SK-N-SH treated with all-trans-retinoic acid at 6 μM for 48 hours (cell line): Measurements from ENCODE around the gene SDK1.

Experiments used
- ATAC-seq: fragments of 200-7000 bp; cut with Tn5 transposase; 3 replicates; pipeline ENCODE4 v1.9.1; 2020; ENCODE audit warnings: mild to moderate bottlenecking, moderate library complexity
- ARNTL ChIP-seq: fragments of 450-650 bp; formaldehyde crosslinking; IDR thresholded peaks from 2 replicates; pipeline ENCODE4 v1.5.0; 2020; ENCODE audit warnings: low read depth, mild to moderate bottlenecking, moderate library complexity, borderline replicate concordance
- BACH2 ChIP-seq: fragments of 250-450 bp; sonication (Bioruptor Pico); IDR thresholded peaks from 2 replicates; pipeline ENCODE4 v1.9.0; 2021; ENCODE audit warnings: mild to moderate bottlenecking, borderline replicate concordance
- CSDC2 ChIP-seq: fragments of 250-450 bp; sonication (Bioruptor Pico); IDR thresholded peaks from 2 replicates; pipeline ENCODE4 v1.5.0; 2020; ENCODE audit warnings: mild to moderate bottlenecking, moderate library complexity
- ESRRG ChIP-seq: fragments of 250-450 bp; sonication (Bioruptor Pico); IDR thresholded peaks from 2 replicates; pipeline ENCODE4 v1.6.1; 2021; ENCODE audit warnings: mild to moderate bottlenecking
- GLIS3 ChIP-seq: fragments of 250-450 bp; sonication (Bioruptor Pico); IDR thresholded peaks from 2 replicates; pipeline ENCODE4 v1.5.0; 2020; ENCODE audit warnings: mild to moderate bottlenecking, moderate library complexity
- ISL1 ChIP-seq: fragments of 250-450 bp; sonication (Bioruptor Pico); IDR thresholded peaks from 2 replicates; pipeline ENCODE4 v2.1.2; 2022; ENCODE audit warnings: mild to moderate bottlenecking, moderate library complexity
- OSR1 ChIP-seq: fragments of 250-450 bp; sonication (Bioruptor Pico); IDR thresholded peaks from 2 replicates; pipeline ENCODE4 v1.8.0; 2022; ENCODE audit warnings: moderate library complexity, mild to moderate bottlenecking, inconsistent platforms
- PPARA ChIP-seq: fragments of 250-450 bp; sonication (Bioruptor Pico); IDR thresholded peaks from 2 replicates; pipeline ENCODE4 v1.5.0; 2020; ENCODE audit warnings: mild to moderate bottlenecking, borderline replicate concordance
- RARB ChIP-seq: fragments of 250-450 bp; sonication (Bioruptor Pico); IDR thresholded peaks from 2 replicates; pipeline ENCODE4 v1.8.0; 2021; ENCODE audit warnings: mild to moderate bottlenecking, moderate library complexity
- SNAI2 ChIP-seq: fragments of 250-450 bp; sonication (Bioruptor Pico); IDR thresholded peaks from 2 replicates; pipeline ENCODE4 v1.5.0; 2020; ENCODE audit warnings: mild to moderate bottlenecking, moderate library complexity
- TCF4 ChIP-seq: fragments of 250-450 bp; sonication (Bioruptor Pico); IDR thresholded peaks from 2 replicates; pipeline ENCODE4 v1.8.0; 2021; ENCODE audit warnings: mild to moderate bottlenecking, moderate library complexity, borderline replicate concordance
- TOX ChIP-seq: fragments of 250-450 bp; sonication (Bioruptor Pico); IDR thresholded peaks from 2 replicates; pipeline ENCODE4 v1.8.0; 2021; ENCODE audit warnings: mild to moderate bottlenecking, moderate library complexity, borderline replicate concordance
- ZC3H10 ChIP-seq: fragments of 250-450 bp; sonication (Bioruptor Pico); IDR thresholded peaks from 2 replicates; pipeline ENCODE4 v1.5.1; 2021; ENCODE audit warnings: mild to moderate bottlenecking, moderate library complexity
- ZFP3 ChIP-seq: fragments of 250-450 bp; sonication (Bioruptor Pico); IDR thresholded peaks from 2 replicates; pipeline ENCODE4 v1.5.0; 2020; ENCODE audit warnings: mild to moderate bottlenecking, moderate library complexity
- ZNF565 ChIP-seq: fragments of 450-650 bp; formaldehyde crosslinking; conservative IDR thresholded peaks from 2 replicates; pipeline ENCODE4 v1.5.0; 2020; ENCODE audit warnings: low read depth, mild to moderate bottlenecking, moderate library complexity
- ZNF70 ChIP-seq: fragments of 450-650 bp; formaldehyde crosslinking; IDR thresholded peaks from 2 replicates; pipeline ENCODE4 v1.5.0; 2020; ENCODE audit warnings: mild to moderate bottlenecking, moderate library complexity
- ZNF8 ChIP-seq: fragments of 450-650 bp; formaldehyde crosslinking; IDR thresholded peaks from 2 replicates; pipeline ENCODE4 v1.5.0; 2020; ENCODE audit warnings: mild to moderate bottlenecking, moderate library complexity
- TF ChIP-seq, protein P1 (sequence below): fragments of 250-450 bp; sonication (Bioruptor Pico); IDR thresholded peaks from 2 replicates; pipeline ENCODE4 v1.5.0; 2020; ENCODE audit warnings: mild to moderate bottlenecking, moderate library complexity
- TF ChIP-seq, protein P2 (sequence below): fragments of 250-450 bp; sonication (Bioruptor Pico); IDR thresholded peaks from 2 replicates; pipeline ENCODE4 v1.8.0; 2021; ENCODE audit warnings: low read depth, mild to moderate bottlenecking, moderate library complexity, borderline replicate concordance
- TF ChIP-seq, protein P3 (sequence below): fragments of 250-450 bp; sonication (Bioruptor Pico); IDR thresholded peaks from 2 replicates; pipeline ENCODE4 v1.8.0; 2020; ENCODE audit warnings: mild to moderate bottlenecking, moderate library complexity, borderline replicate concordance
- TF ChIP-seq, protein P4 (sequence below): fragments of 250-450 bp; sonication (Bioruptor Pico); IDR thresholded peaks from 2 replicates; pipeline ENCODE4 v1.5.1; 2021; ENCODE audit warnings: mild to moderate bottlenecking, moderate library complexity
- TF ChIP-seq, protein P5 (sequence below): fragments of 250-450 bp; sonication (Bioruptor Pico); IDR thresholded peaks from 2 replicates; pipeline ENCODE4 v1.5.1; 2020; ENCODE audit warnings: low read depth, mild to moderate bottlenecking, moderate library complexity

The SDK1 gene

DNA sequence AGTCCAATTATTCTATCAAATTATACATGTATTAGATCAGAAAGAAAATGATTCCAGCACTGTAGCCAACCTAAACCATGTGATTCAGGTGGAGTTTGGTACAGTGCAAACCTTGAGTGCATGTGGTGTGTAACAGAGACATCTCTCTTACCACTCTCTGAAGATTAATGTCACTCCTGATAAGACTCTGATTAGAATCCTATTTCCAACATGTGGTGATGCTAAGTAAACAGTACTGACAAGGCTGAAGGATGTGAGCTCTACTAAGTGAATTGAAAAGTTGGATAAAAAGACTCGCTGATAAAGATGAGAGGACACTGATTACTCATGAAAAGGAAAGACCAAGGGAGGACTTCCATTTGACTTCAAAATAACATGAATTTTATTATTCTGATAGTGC is 232.0 kb downstream of the SDK1 start:
- ATAC-seq = no peak
- TF ChIP-seq TOX (CRISPR knock-in tag) (no peak), TCF4 (CRISPR knock-in tag) (peak; percentile 57; the same call in 1 of the 2 replicates), ZFP3 (CRISPR knock-in tag) (no peak), SNAI2 (CRISPR knock-in tag) (no peak), GLIS3 (no peak), ISL1 (CRISPR knock-in tag) (peak; percentile 86), BACH2 (no peak)
- TF ChIP-seq, protein P1, sequence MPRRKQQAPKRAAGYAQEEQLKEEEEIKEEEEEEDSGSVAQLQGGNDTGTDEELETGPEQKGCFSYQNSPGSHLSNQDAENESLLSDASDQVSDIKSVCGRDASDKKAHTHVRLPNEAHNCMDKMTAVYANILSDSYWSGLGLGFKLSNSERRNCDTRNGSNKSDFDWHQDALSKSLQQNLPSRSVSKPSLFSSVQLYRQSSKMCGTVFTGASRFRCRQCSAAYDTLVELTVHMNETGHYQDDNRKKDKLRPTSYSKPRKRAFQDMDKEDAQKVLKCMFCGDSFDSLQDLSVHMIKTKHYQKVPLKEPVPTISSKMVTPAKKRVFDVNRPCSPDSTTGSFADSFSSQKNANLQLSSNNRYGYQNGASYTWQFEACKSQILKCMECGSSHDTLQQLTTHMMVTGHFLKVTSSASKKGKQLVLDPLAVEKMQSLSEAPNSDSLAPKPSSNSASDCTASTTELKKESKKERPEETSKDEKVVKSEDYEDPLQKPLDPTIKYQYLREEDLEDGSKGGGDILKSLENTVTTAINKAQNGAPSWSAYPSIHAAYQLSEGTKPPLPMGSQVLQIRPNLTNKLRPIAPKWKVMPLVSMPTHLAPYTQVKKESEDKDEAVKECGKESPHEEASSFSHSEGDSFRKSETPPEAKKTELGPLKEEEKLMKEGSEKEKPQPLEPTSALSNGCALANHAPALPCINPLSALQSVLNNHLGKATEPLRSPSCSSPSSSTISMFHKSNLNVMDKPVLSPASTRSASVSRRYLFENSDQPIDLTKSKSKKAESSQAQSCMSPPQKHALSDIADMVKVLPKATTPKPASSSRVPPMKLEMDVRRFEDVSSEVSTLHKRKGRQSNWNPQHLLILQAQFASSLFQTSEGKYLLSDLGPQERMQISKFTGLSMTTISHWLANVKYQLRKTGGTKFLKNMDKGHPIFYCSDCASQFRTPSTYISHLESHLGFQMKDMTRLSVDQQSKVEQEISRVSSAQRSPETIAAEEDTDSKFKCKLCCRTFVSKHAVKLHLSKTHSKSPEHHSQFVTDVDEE (CRISPR knock-in tag) = peak; percentile 75; the same call in 1 of the 2 replicates

DNA sequence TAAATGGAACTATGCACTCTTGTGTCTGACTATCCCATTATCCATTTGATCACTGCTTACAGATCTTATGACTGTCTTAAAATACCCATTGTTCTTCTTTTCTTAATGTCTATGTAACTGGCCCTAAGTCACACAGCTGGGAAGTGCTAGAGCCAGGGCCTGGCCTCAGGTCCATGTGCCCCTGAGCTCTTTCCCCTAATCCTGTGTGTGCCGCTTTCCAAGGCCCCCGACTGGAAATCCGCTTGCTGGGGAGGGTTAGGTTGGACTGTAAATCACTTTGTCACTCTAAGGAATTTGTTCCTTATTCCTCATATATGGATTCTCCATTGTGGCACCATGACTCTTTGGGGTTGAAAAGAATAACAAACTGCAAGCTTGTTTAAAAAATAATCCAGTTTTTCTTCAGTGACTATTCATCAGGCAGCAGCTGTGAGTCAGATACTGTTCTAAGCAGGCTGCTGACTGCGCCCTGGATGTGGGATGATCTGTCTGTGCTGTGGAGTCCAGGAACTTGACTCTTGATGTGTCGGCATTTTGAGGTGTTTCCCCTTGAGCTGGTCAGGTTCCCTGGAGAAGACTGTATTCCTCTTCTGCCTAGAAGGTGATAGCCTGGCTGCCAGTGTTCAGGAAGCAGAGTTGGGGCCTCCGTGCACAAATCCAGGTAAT is 236.3 kb downstream of the SDK1 start:
- TF ChIP-seq TCF4 (CRISPR knock-in tag) = no peak
- TF ChIP-seq, all 23 proteins: peak for 0
- no peak for ATAC-seq

DNA sequence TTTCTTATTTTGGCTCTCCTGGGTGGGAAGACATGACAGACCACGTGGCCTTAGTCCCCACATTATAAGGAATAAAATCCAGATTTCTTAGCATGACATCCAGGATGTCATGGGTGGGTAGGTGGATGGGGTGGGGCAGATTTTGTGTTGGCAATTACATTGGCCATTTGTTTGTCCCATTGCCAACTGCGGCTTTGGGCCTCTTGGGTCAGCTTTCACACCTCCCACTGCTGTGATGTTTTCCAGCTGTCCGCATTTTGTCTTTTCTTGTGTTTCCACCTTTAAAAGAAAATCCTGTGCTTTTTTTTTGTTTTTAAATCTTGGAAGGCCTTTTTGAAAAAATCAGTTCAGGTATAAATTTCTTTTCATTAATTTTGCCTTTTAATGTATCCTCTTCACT is 237.0 kb downstream of the SDK1 start:
- TF ChIP-seq PPARA = no peak
- no peak for TF ChIP-seq ZC3H10 (CRISPR knock-in tag)
- TF ChIP-seq GLIS3 = no peak
- no peak for TF ChIP-seq ZNF565 (CRISPR knock-in tag)
- TF ChIP-seq TCF4 (CRISPR knock-in tag) = no peak
- no peak for TF ChIP-seq ARNTL (CRISPR knock-in tag)
- TF ChIP-seq ZNF8 = no peak
- TF ChIP-seq, protein P2, sequence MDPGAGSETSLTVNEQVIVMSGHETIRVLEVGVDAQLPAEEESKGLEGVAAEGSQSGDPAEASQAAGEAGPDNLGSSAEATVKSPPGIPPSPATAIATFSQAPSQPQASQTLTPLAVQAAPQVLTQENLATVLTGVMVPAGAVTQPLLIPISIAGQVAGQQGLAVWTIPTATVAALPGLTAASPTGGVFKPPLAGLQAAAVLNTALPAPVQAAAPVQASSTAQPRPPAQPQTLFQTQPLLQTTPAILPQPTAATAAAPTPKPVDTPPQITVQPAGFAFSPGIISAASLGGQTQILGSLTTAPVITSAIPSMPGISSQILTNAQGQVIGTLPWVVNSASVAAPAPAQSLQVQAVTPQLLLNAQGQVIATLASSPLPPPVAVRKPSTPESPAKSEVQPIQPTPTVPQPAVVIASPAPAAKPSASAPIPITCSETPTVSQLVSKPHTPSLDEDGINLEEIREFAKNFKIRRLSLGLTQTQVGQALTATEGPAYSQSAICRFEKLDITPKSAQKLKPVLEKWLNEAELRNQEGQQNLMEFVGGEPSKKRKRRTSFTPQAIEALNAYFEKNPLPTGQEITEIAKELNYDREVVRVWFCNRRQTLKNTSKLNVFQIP (CRISPR knock-in tag) = no peak
- no peak for TF ChIP-seq BACH2
- no peak for TF ChIP-seq RARB (CRISPR knock-in tag)
- TF ChIP-seq, protein P3, sequence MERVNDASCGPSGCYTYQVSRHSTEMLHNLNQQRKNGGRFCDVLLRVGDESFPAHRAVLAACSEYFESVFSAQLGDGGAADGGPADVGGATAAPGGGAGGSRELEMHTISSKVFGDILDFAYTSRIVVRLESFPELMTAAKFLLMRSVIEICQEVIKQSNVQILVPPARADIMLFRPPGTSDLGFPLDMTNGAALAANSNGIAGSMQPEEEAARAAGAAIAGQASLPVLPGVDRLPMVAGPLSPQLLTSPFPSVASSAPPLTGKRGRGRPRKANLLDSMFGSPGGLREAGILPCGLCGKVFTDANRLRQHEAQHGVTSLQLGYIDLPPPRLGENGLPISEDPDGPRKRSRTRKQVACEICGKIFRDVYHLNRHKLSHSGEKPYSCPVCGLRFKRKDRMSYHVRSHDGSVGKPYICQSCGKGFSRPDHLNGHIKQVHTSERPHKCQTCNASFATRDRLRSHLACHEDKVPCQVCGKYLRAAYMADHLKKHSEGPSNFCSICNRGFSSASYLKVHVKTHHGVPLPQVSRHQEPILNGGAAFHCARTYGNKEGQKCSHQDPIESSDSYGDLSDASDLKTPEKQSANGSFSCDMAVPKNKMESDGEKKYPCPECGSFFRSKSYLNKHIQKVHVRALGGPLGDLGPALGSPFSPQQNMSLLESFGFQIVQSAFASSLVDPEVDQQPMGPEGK (CRISPR knock-in tag) = no peak
- no peak for TF ChIP-seq ISL1 (CRISPR knock-in tag)
- no peak for TF ChIP-seq ZFP3 (CRISPR knock-in tag)
- TF ChIP-seq ZNF70 = no peak
- ATAC-seq = no peak

DNA sequence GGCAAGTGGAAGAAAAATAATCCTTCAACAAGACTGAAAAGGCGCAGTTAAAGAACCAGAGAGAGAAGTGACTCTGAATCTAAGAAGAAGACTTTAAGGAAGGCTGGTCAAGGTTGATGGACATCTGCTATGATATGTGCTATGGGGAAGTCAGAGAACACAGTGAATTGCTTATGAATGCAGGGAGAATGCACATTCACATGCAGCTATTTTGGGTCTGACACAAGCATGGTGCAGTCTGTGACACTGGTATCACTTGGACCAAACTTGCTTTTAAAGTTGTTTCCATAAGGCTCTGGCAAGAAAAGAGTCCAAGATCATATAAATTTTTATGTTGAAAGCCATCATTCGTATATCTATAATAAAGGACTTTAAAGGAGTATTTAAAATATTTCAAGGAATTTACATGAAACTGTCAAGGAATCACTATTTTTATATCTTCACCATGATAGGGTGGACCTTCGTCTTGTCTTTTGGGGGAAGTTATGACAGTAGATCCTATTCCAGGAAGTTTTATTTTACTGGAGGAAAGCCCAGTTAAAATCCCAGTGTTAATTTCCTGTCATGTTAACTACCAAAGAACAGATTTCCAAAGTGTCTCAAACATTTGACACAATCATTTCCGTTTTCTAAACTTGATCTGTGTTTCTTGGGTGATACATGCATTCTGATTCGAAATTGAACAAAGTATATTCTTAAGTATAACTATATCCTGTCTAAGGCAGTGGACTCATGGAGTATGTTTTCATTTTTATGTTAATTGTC is 239.6 kb downstream of the SDK1 start:
- TF ChIP-seq BACH2 (no peak), ZNF565 (CRISPR knock-in tag) (no peak), ESRRG (CRISPR knock-in tag) (no peak), ZNF70 (no peak), OSR1 (CRISPR knock-in tag) (no peak), ARNTL (CRISPR knock-in tag) (no peak), GLIS3 (no peak), ZC3H10 (CRISPR knock-in tag) (no peak), ZNF8 (no peak), ZFP3 (CRISPR knock-in tag) (no peak), CSDC2 (no peak), TOX (CRISPR knock-in tag) (no peak), PPARA (no peak), RARB (CRISPR knock-in tag) (no peak), TCF4 (CRISPR knock-in tag) (no peak)
- TF ChIP-seq, protein P3 (CRISPR knock-in tag) = no peak
- TF ChIP-seq, protein P4, sequence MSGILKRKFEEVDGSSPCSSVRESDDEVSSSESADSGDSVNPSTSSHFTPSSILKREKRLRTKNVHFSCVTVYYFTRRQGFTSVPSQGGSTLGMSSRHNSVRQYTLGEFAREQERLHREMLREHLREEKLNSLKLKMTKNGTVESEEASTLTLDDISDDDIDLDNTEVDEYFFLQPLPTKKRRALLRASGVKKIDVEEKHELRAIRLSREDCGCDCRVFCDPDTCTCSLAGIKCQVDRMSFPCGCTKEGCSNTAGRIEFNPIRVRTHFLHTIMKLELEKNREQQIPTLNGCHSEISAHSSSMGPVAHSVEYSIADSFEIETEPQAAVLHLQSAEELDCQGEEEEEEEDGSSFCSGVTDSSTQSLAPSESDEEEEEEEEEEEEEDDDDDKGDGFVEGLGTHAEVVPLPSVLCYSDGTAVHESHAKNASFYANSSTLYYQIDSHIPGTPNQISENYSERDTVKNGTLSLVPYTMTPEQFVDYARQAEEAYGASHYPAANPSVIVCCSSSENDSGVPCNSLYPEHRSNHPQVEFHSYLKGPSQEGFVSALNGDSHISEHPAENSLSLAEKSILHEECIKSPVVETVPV = no peak
- TF ChIP-seq, protein P5, sequence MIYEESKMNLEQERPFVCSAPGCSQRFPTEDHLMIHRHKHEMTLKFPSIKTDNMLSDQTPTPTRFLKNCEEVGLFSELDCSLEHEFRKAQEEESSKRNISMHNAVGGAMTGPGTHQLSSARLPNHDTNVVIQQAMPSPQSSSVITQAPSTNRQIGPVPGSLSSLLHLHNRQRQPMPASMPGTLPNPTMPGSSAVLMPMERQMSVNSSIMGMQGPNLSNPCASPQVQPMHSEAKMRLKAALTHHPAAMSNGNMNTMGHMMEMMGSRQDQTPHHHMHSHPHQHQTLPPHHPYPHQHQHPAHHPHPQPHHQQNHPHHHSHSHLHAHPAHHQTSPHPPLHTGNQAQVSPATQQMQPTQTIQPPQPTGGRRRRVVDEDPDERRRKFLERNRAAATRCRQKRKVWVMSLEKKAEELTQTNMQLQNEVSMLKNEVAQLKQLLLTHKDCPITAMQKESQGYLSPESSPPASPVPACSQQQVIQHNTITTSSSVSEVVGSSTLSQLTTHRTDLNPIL = no peak
- ATAC-seq = no peak
